ENCODE results near the gene BCL7B. TPM values are rescaled to one million over a fixed set of nuclear protein-coding genes. Genes with fewer than 3 reads are reported as not detected.

Gene BCL7B
- polyA plus RNA-seq, 1 donor (not counting 4 experiments of a cell fraction or from before 2014, with no cell fraction given): 41.0 TPM

- Histone ChIP-seq H3K79me2 (ENCODE audit: control insufficient read depth, insufficient read depth, low read length) (peaks cover 64% of the 10 kb centered on the region), H3K4me1 (ENCODE audit: control insufficient read depth, extremely low read depth, insufficient read depth, low read length) (no peaks in the 10 kb centered on the region), H3K27me3 (ENCODE audit: control insufficient read depth, extremely low read depth, insufficient read depth, low read length) (no peaks in the 10 kb centered on the region), H2AFZ (ENCODE audit: control insufficient read depth, low read length) (no peak overlapping the region), H3K9ac (ENCODE audit: control insufficient read depth, extremely low read depth, insufficient read depth, low read length) (no peak overlapping the region), H4K20me1 (ENCODE audit: control insufficient read depth, extremely low read depth, insufficient read depth, low read length) (peaks cover 9% of the 10 kb centered on the region), H3K4me3 (ENCODE audit: control insufficient read depth in 2 of 3, extremely low read depth in 1 of 3, insufficient read depth in 2 of 3, low read depth in 1 of 3, low read length in 3 of 3) (no peak overlapping the region), H3K9me1 (ENCODE audit: control insufficient read depth, extremely low read depth, insufficient read depth, low read length) (no peaks in the 10 kb centered on the region), H3K9me3 (ENCODE audit: control insufficient read depth, low read depth, low read length) (no peaks in the 10 kb centered on the region), H3K36me3 (ENCODE audit: control insufficient read depth in 2 of 2, extremely low read depth in 1 of 2, insufficient read depth in 2 of 2, low read length in 2 of 2) (peaks cover 10 to 14% of the 10 kb centered on the region in 2 experiments), H3K27ac (ENCODE audit: control insufficient read depth, insufficient read depth, low read length) (no peak overlapping the region), H3K4me2 (ENCODE audit: control insufficient read depth, extremely low read depth, insufficient read depth, low read depth, low read length) (no peak overlapping the region)
- TF ChIP-seq CTCF (optimal IDR thresholded peaks at IDR 0.05 in 1 of 3, IDR thresholded peaks at IDR 0.05 in 1 of 3, conservative IDR thresholded peaks at IDR 0.05 in 1 of 3; ENCODE audit: extremely low read depth in 1 of 3, insufficient read depth in 2 of 3, low read length in 3 of 3) (no peak), EZH2 (IDR thresholded peaks at IDR 0.05; ENCODE audit: low read length) (no peak)
- DNase-seq (ENCODE audit: low read depth, low spot score): no peak
- dilution Hi-C loops (cut with MboI; ENCODE audit: extremely low pct_ligation_motif_present, low sequenced_read_pairs): no loop called here
- no peak for FAIRE-seq
Measured at GRCh38 chr7:73547841-73548240, 9.6 kb downstream of the BCL7B start.

- Histone ChIP-seq H3K9me3 (ENCODE audit: control insufficient read depth, low read depth, low read length) (no peaks in the 10 kb centered on the region), H3K36me3 (ENCODE audit: control insufficient read depth in 2 of 2, extremely low read depth in 1 of 2, insufficient read depth in 2 of 2, low read length in 2 of 2) (peaks cover 15 to 25% of the 10 kb centered on the region in 2 experiments), H3K4me3 (ENCODE audit: control insufficient read depth in 2 of 3, extremely low read depth in 1 of 3, insufficient read depth in 2 of 3, low read depth in 1 of 3, low read length in 3 of 3) (no peak overlapping the region), H3K27me3 (ENCODE audit: control insufficient read depth, extremely low read depth, insufficient read depth, low read length) (no peaks in the 10 kb centered on the region), H3K9me1 (ENCODE audit: control insufficient read depth, extremely low read depth, insufficient read depth, low read length) (no peaks in the 10 kb centered on the region), H3K9ac (ENCODE audit: control insufficient read depth, extremely low read depth, insufficient read depth, low read length) (no peak overlapping the region), H4K20me1 (ENCODE audit: control insufficient read depth, extremely low read depth, insufficient read depth, low read length) (peaks cover 9% of the 10 kb centered on the region), H3K4me1 (ENCODE audit: control insufficient read depth, extremely low read depth, insufficient read depth, low read length) (no peaks in the 10 kb centered on the region), H3K27ac (ENCODE audit: control insufficient read depth, insufficient read depth, low read length) (no peak overlapping the region), H3K4me2 (ENCODE audit: control insufficient read depth, extremely low read depth, insufficient read depth, low read depth, low read length) (no peak overlapping the region), H2AFZ (ENCODE audit: control insufficient read depth, low read length) (no peak overlapping the region), H3K79me2 (ENCODE audit: control insufficient read depth, insufficient read depth, low read length) (peaks cover 59% of the 10 kb centered on the region)
- dilution Hi-C loops (cut with MboI; ENCODE audit: extremely low pct_ligation_motif_present, low sequenced_read_pairs): no loop called here
- TF ChIP-seq CTCF (optimal IDR thresholded peaks at IDR 0.05 in 1 of 3, IDR thresholded peaks at IDR 0.05 in 1 of 3, conservative IDR thresholded peaks at IDR 0.05 in 1 of 3; ENCODE audit: extremely low read depth in 1 of 3, insufficient read depth in 2 of 3, low read length in 3 of 3): no peak
- TF ChIP-seq EZH2 (IDR thresholded peaks at IDR 0.05; ENCODE audit: low read length): no peak
- no peak for FAIRE-seq
- DNase-seq (ENCODE audit: low read depth, low spot score): no peak
Measured at GRCh38 chr7:73544678-73545077, 12.8 kb downstream of the BCL7B start.
